WTC11 (cell line): ENCODE results near the gene PCNX1. TPM values are rescaled to one million over a fixed set of nuclear protein-coding genes. Genes with fewer than 3 reads are reported as not detected.

Experiments
- ATAC-seq: fragments of 200-7000 bp; cut with Tn5 transposase; 2 replicates; pipeline ENCODE4 v1.10.0; 2021; ENCODE audit warnings: mild to moderate bottlenecking, moderate library complexity
- CTCF ChIA-PET: fragments of 300-600 bp; sonication (Branson Sonifier 250); formaldehyde crosslinking; loops from one replicate; lab custom pipeline; 2021; ENCODE audit warnings: antibody characterized with exemption; lab: Charles Lee
- POLR2A ChIA-PET: fragments of 350-600 bp; sonication (Branson Sonifier 250); formaldehyde crosslinking; loops from one replicate; lab custom pipeline; 2021; ENCODE audit warnings: antibody characterized with exemption; lab: Charles Lee
- DNase-seq: peaks from one replicate; pipeline ENCODE4 v3.0.0; 2021; ENCODE audit warnings: low spot score
- H3K27ac Mint-ChIP-seq: 2 replicates; pipeline ENCODE4 v1.8.0; 2021; ENCODE audit warnings: mixed read lengths
- H3K27me3 Mint-ChIP-seq: 2 replicates; pipeline ENCODE4 v1.8.0; 2021; ENCODE audit warnings: low read depth, mild to moderate bottlenecking, moderate library complexity, mixed read lengths
- H3K36me3 Mint-ChIP-seq: 2 replicates; pipeline ENCODE4 v1.8.0; 2021; ENCODE audit warnings: mixed read lengths
- H3K4me1 Mint-ChIP-seq: 2 replicates; pipeline ENCODE4 v1.8.0; 2022; ENCODE audit warnings: mixed read lengths
- H3K4me3 Mint-ChIP-seq: 2 replicates; pipeline ENCODE4 v1.8.0; 2021; ENCODE audit warnings: mild to moderate bottlenecking, moderate library complexity, mixed read lengths
- H3K9me3 Mint-ChIP-seq: 2 replicates; pipeline ENCODE4 v1.8.0; 2021; ENCODE audit warnings: mixed read lengths
- AFF4 ChIP-seq: sonication (generic); formaldehyde crosslinking; IDR thresholded peaks from 2 replicates; pipeline ENCODE4 v1.8.1; 2023; ENCODE audit warnings: mild to moderate bottlenecking, missing genetic modification reagents, borderline replicate concordance
- AR ChIP-seq: fragments of 250-450 bp; sonication (Bioruptor Pico); IDR thresholded peaks from 2 replicates; pipeline ENCODE4 v1.9.0; 2021; ENCODE audit warnings: mild to moderate bottlenecking
- ATF1 ChIP-seq: sonication (generic); formaldehyde crosslinking; IDR thresholded peaks from 2 replicates; pipeline ENCODE4 v1.8.1; 2023; ENCODE audit warnings: mild to moderate bottlenecking, moderate library complexity, missing genetic modification reagents
- ATF3 ChIP-seq: sonication (generic); formaldehyde crosslinking; conservative IDR thresholded peaks from 2 replicates; pipeline ENCODE4 v1.8.1; 2022; ENCODE audit warnings: mild to moderate bottlenecking, missing genetic modification reagents
- CTCF ChIP-seq: fragments of 200-600 bp; IDR thresholded peaks from 2 replicates; pipeline ENCODE4 v1.8.0; 2022; ENCODE audit warnings: antibody characterized with exemption
- ELF4 ChIP-seq: sonication (generic); formaldehyde crosslinking; IDR thresholded peaks from 2 replicates; pipeline ENCODE4 v1.8.1; 2022; ENCODE audit warnings: low read depth, mild to moderate bottlenecking, moderate library complexity, missing genetic modification reagents
- ETV6 ChIP-seq: sonication (generic); formaldehyde crosslinking; IDR thresholded peaks from 2 replicates; pipeline ENCODE4 v1.8.1; 2022; ENCODE audit warnings: mild to moderate bottlenecking, missing genetic modification reagents
- FOXP4 ChIP-seq: sonication (generic); formaldehyde crosslinking; IDR thresholded peaks from 2 replicates; pipeline ENCODE4 v1.8.0; 2022; ENCODE audit warnings: mild to moderate bottlenecking, missing genetic modification reagents
- GABPB1 ChIP-seq: sonication (generic); formaldehyde crosslinking; IDR thresholded peaks from 2 replicates; pipeline ENCODE4 v1.8.1; 2023; ENCODE audit warnings: mild to moderate bottlenecking, missing genetic modification reagents
- HMGA2 ChIP-seq: fragments of 250-450 bp; sonication (Bioruptor Pico); IDR thresholded peaks from 2 replicates; pipeline ENCODE4 v1.4.0; 2021; ENCODE audit warnings: mild to moderate bottlenecking, moderate library complexity
- HMGXB4 ChIP-seq: sonication (generic); formaldehyde crosslinking; IDR thresholded peaks from 2 replicates; pipeline ENCODE4 v1.8.1; 2023; ENCODE audit warnings: mild to moderate bottlenecking, moderate library complexity, missing genetic modification reagents
- JAZF1 ChIP-seq: fragments of 250-450 bp; sonication (Bioruptor Pico); IDR thresholded peaks from 2 replicates; pipeline ENCODE4 v1.9.0; 2021; ENCODE audit warnings: moderate library complexity, mild to moderate bottlenecking, inconsistent platforms
- MXD4 ChIP-seq: fragments of 250-450 bp; sonication (Bioruptor Pico); IDR thresholded peaks from 2 replicates; pipeline ENCODE4 v1.8.0; 2021; ENCODE audit warnings: mild to moderate bottlenecking, moderate library complexity, borderline replicate concordance
- NR3C1 ChIP-seq: sonication (generic); formaldehyde crosslinking; conservative IDR thresholded peaks from 2 replicates; pipeline ENCODE4 v1.8.1; 2023; ENCODE audit warnings: low read depth, mild to moderate bottlenecking, missing genetic modification reagents
- RELA ChIP-seq: sonication (generic); formaldehyde crosslinking; IDR thresholded peaks from 2 replicates; pipeline ENCODE4 v1.8.1; 2022; ENCODE audit warnings: missing genetic modification reagents, mild to moderate bottlenecking, borderline replicate concordance
- RORB ChIP-seq: fragments of 250-450 bp; sonication (Bioruptor Pico); IDR thresholded peaks from 2 replicates; pipeline ENCODE4 v1.9.0; 2021; ENCODE audit warnings: mild to moderate bottlenecking
- SOX15 ChIP-seq: fragments of 250-450 bp; sonication (Bioruptor Pico); IDR thresholded peaks from 2 replicates; pipeline ENCODE4 v1.9.0; 2021; ENCODE audit warnings: mild to moderate bottlenecking
- ZNF423 ChIP-seq: fragments of 250-450 bp; sonication (Bioruptor Pico); IDR thresholded peaks from 2 replicates; pipeline ENCODE4 v2.1.2; 2022; ENCODE audit warnings: mild to moderate bottlenecking, moderate library complexity
- ZNF671 ChIP-seq: fragments of 250-450 bp; sonication (Bioruptor Pico); IDR thresholded peaks from 2 replicates; pipeline ENCODE4 v1.8.0; 2021; ENCODE audit warnings: mild to moderate bottlenecking
- total RNA-seq: library from RNA; stranded (reverse); gene quantifications from 3 replicates; pipeline ENCODE4 v1.2.3, GENCODE V29; 2021

PCNX1 gene
- total RNA-seq, 1 experiment from 2014 or later: 46.4 TPM

- no peak for TF ChIP-seq JAZF1 (CRISPR knock-in tag)
- no peak for TF ChIP-seq AFF4
- no peak for TF ChIP-seq AR (CRISPR knock-in tag)
- no peak for TF ChIP-seq HMGA2 (CRISPR knock-in tag)
- TF ChIP-seq FOXP4 (CRISPR knock-in tag): no peak
- no peak for TF ChIP-seq MXD4 (CRISPR knock-in tag)
- no peak for TF ChIP-seq RORB (CRISPR knock-in tag)
- TF ChIP-seq ZNF671 (CRISPR knock-in tag): no peak
- Mint-ChIP-seq H3K36me3 (peaks cover 6% of the 10 kb centered on the region), H3K4me1 (peaks cover 22% of the 10 kb centered on the region), H3K27me3 (no peaks in the 10 kb centered on the region), H3K9me3 (no peaks in the 10 kb centered on the region), H3K4me3 (no peak overlapping the region), H3K27ac (no peak overlapping the region)
- ATAC-seq: no peak
- ChIA-PET POLR2A (no interaction called here), CTCF (no interaction called here)
- no peak for DNase-seq
These were observed 12.5 kb downstream of the PCNX1 start for GRCh38 chr14:70919774-70920173.

GRCh38 chr14:70920608-70921007 lies 13.3 kb downstream of the PCNX1 start:
- H3K4me1 Mint-ChIP-seq: peaks cover 26% of the 10 kb centered on the region
- no peak for DNase-seq
- CTCF ChIA-PET: no interaction called here
- TF ChIP-seq NR3C1: no peak
- no peak for ATAC-seq
- no peak overlapping the region for H3K4me3 Mint-ChIP-seq
- H3K27me3 Mint-ChIP-seq: no peaks in the 10 kb centered on the region
- POLR2A ChIA-PET: no interaction called here
- no peak overlapping the region for H3K27ac Mint-ChIP-seq
- no peaks in the 10 kb centered on the region for H3K9me3 Mint-ChIP-seq
- H3K36me3 Mint-ChIP-seq: peaks cover 6% of the 10 kb centered on the region

- Mint-ChIP-seq H3K27ac (no peak overlapping the region), H3K4me1 (peaks cover 33% of the 10 kb centered on the region), H3K9me3 (no peaks in the 10 kb centered on the region), H3K4me3 (no peak overlapping the region), H3K27me3 (no peaks in the 10 kb centered on the region), H3K36me3 (peaks cover 6% of the 10 kb centered on the region)
- ATAC-seq (no peak), DNase-seq (no peak)
- ChIA-PET POLR2A (no interaction called here), CTCF (no interaction called here)
- no peak for TF ChIP-seq FOXP4 (CRISPR knock-in tag)
- TF ChIP-seq ZNF671 (CRISPR knock-in tag): no peak
- TF ChIP-seq ATF3 (CRISPR knock-in tag): no peak
- no peak for TF ChIP-seq HMGXB4 (CRISPR knock-in tag)
- TF ChIP-seq CTCF: no peak
- TF ChIP-seq ETV6 (CRISPR knock-in tag): no peak
- TF ChIP-seq GABPB1: no peak
- no peak for TF ChIP-seq ELF4
- TF ChIP-seq ZNF423 (CRISPR knock-in tag): no peak
- no peak for TF ChIP-seq SOX15
- TF ChIP-seq RELA: no peak
- no peak for TF ChIP-seq ATF1
These were observed 14.4 kb downstream of the PCNX1 start for GRCh38 chr14:70921669-70922068.
